Adrenal gland (tissue), 5 donors: ENCODE results near the gene GRHPR.

Source experiments
- CTCF ChIP-seq, 6 experiments: fragments of 450-650 bp in 4 of 6; fragments of 200-600 bp in 2 of 6; sonication (generic) in 1 of 6; IDR thresholded peaks; 1 replicate in 5 of 6; 2 replicates in 1 of 6; pipeline versions ENCODE4 v1.5.1 to v1.8.0; 2016 to 2021; ENCODE audit warnings: antibody characterized with exemption in 6 of 6, mild to moderate bottlenecking in 2 of 6, moderate library complexity in 1 of 6
- POLR2A ChIP-seq, 2 donors: fragments of 450-650 bp; IDR thresholded peaks; one replicate each; pipeline ENCODE4 v1.6.1; 2017; ENCODE audit warnings: antibody characterized with exemption in 2 of 2, mild to moderate bottlenecking in 2 of 2, moderate library complexity in 1 of 2
- donor health status: DM: no; HTN: no; CAD: no.

GRCh38 chr9:37406603-37407401, 15.7 kb upstream of the GRHPR start:
- TF ChIP-seq CTCF (IDR thresholded peaks at IDR 0.05) (no peak), POLR2A (IDR thresholded peaks at IDR 0.05) (no peak)
